COR-L47 (cell line): ENCODE results near the gene EPN2.
A peak's percentile ranks its signal among the peaks of the same experiment; 100 is the strongest.

ENCODE experiments used
- DNase-seq: peaks from one replicate; lab custom pipeline; 2025; lab: John Stamatoyannopoulos, UW

EPN2 gene

GRCh38 chr17:19239544-19239943 lies 2.4 kb downstream of the EPN2 start:
- DNase-seq, result no peak

GRCh38 chr17:19242323-19242722 lies 5.2 kb downstream of the EPN2 start:
- no peak for DNase-seq

GRCh38 chr17:19242926-19243325 lies 5.8 kb downstream of the EPN2 start:
- no peak for DNase-seq

GRCh38 chr17:19243838-19244237 lies 6.7 kb downstream of the EPN2 start:
- no peak for DNase-seq

GRCh38 chr17:19244357-19244756 lies 7.2 kb downstream of the EPN2 start:
- DNase-seq, result no peak

GRCh38 chr17:19244781-19245180 lies 7.6 kb downstream of the EPN2 start:
- no peak for DNase-seq

GRCh38 chr17:19247473-19247872 lies 10.3 kb downstream of the EPN2 start:
- no peak for DNase-seq

- no peak for DNase-seq
Measured at GRCh38 chr17:19248151-19248927, 11.2 kb downstream of the EPN2 start.

- no peak for DNase-seq
Measured at GRCh38 chr17:19248928-19249574, 11.9 kb downstream of the EPN2 start.

- DNase-seq, result no peak
Measured at GRCh38 chr17:19249681-19250080, 12.5 kb downstream of the EPN2 start.

- DNase-seq, result no peak
Measured at GRCh38 chr17:19250421-19251173, 13.4 kb downstream of the EPN2 start.

- DNase-seq, result no peak
Measured at GRCh38 chr17:19253112-19253511, 15.9 kb downstream of the EPN2 start.

GRCh38 chr17:19254651-19255050 lies 17.5 kb downstream of the EPN2 start:
- DNase-seq, result no peak

- no peak for DNase-seq
Measured at GRCh38 chr17:19255279-19255678, 18.1 kb downstream of the EPN2 start.

GRCh38 chr17:19258371-19258770 lies 21.2 kb downstream of the EPN2 start:
- DNase-seq, result no peak

- peak; percentile 83 for DNase-seq
Measured at GRCh38 chr17:19260958-19261357, 23.8 kb downstream of the EPN2 start.

- DNase-seq, result no peak
Measured at GRCh38 chr17:19261426-19261825, 24.3 kb downstream of the EPN2 start.

- DNase-seq, result no peak
Measured at GRCh38 chr17:19262650-19263631, 25.8 kb downstream of the EPN2 start.

- DNase-seq, result no peak
Measured at GRCh38 chr17:19263641-19264051, 26.5 kb downstream of the EPN2 start.

- DNase-seq, result no peak
Measured at GRCh38 chr17:19264268-19264667, 27.1 kb downstream of the EPN2 start.

GRCh38 chr17:19264681-19265080 lies 27.5 kb downstream of the EPN2 start:
- peak; percentile 32 for DNase-seq

- no peak for DNase-seq
Measured at GRCh38 chr17:19265755-19266154, 28.6 kb downstream of the EPN2 start.
